Endothelial cell of umbilical vein (primary cell): Measurements from ENCODE around the gene ATG7. TPM values are rescaled to one million over a fixed set of nuclear protein-coding genes. Genes with fewer than 3 reads are reported as not detected.

Source experiments
- BruUV-seq: library from RNA; stranded (reverse); fragments of 400-500 nt; replicated peaks from 2 replicates; lab custom pipeline; 2021; lab: Mats Ljungman, UMichigan
- CTCF ChIA-PET: fragments of 300-600, 350-600 bp; sonication (Branson Sonifier 250); formaldehyde crosslinking; loops from one replicate; lab custom pipeline; 2021; ENCODE audit warnings: antibody characterized with exemption, inconsistent platforms; lab: Charles Lee
- POLR2A ChIA-PET: fragments of 300-600, 350-600 bp; sonication (Branson Sonifier 250); formaldehyde crosslinking; loops from one replicate; lab custom pipeline; 2021; ENCODE audit warnings: antibody characterized with exemption, inconsistent platforms; lab: Charles Lee
- DNase-seq: peaks from one replicate; pipeline ENCODE4 v3.0.0-alpha.2; 2011; ENCODE audit warnings: low read depth, low spot score
- FAIRE-seq: peaks from 2 replicates; lab custom pipeline; 2011; peaks lifted over from hg19 to GRCh38; lab: Jason Lieb, UNC
- H2AFZ ChIP-seq: 2 replicates; pipeline ENCODE4 v1.6.0; 2012; ENCODE audit warnings: low read depth, low read length, control low read depth, inconsistent platforms
- H3K27ac ChIP-seq: 2 replicates; pipeline ENCODE4 v1.5.1; 2011; ENCODE audit warnings: low read depth, mild to moderate bottlenecking, control low read depth, low read length, moderate library complexity; ENCODE audit not compliant: insufficient read depth
- H3K27me3 ChIP-seq, 2 experiments: 2 replicates each; pipeline versions ENCODE4 v1.6.0 to v1.6.1; 2011; ENCODE audit warnings: low read length in 2 of 2, mixed read lengths in 1 of 2; ENCODE audit not compliant: control insufficient read depth in 2 of 2, insufficient read depth in 2 of 2
- H3K36me3 ChIP-seq, 2 experiments: 2 replicates in 1 of 2; 3 replicates in 1 of 2; pipeline ENCODE4 v1.5.1; 2011; ENCODE audit warnings: low read length in 2 of 2, mild to moderate bottlenecking in 1 of 2, moderate library complexity in 1 of 2; ENCODE audit not compliant: control insufficient read depth in 2 of 2, insufficient read depth in 2 of 2; ENCODE audit errors: extremely low read depth in 1 of 2
- H3K4me1 ChIP-seq: 3 replicates; pipeline ENCODE4 v1.5.1; 2011; ENCODE audit warnings: mild to moderate bottlenecking, low read length; ENCODE audit not compliant: control insufficient read depth, insufficient read depth; ENCODE audit errors: extremely low read depth
- H3K4me2 ChIP-seq: 2 replicates; pipeline ENCODE4 v1.6.1; 2011; ENCODE audit warnings: low read length, control low read depth, mixed read lengths; ENCODE audit not compliant: insufficient read depth
- H3K4me3 ChIP-seq, 3 experiments: fragments of 200-600 bp in 1 of 3; sonication (generic), shearing (Covaris generic) in 1 of 3; replicated peaks in 1 of 3; 2 replicates each; pipeline ENCODE4 v1.5.1; 2011 to 2016; ENCODE audit warnings: control low read depth in 3 of 3, low read length in 3 of 3, mild to moderate bottlenecking in 2 of 3, inconsistent platforms in 1 of 3, low read depth in 1 of 3, moderate library complexity in 1 of 3; ENCODE audit not compliant: insufficient read depth in 1 of 3
- H3K79me2 ChIP-seq: 2 replicates; pipeline ENCODE4 v1.6.0; 2012; ENCODE audit warnings: low read length, inconsistent platforms; ENCODE audit not compliant: control insufficient read depth, insufficient read depth
- H3K9ac ChIP-seq: replicated peaks from 2 replicates; pipeline ENCODE3; 2011; ENCODE audit warnings: low read length, control low read depth; ENCODE audit not compliant: insufficient read depth; ENCODE audit errors: extremely low read depth
- H3K9me1 ChIP-seq: replicated peaks from 3 replicates; pipeline ENCODE4 v1.6.0; 2011; ENCODE audit warnings: mild to moderate bottlenecking, low read length; ENCODE audit not compliant: control insufficient read depth, insufficient read depth; ENCODE audit errors: extremely low read depth
- H3K9me3 ChIP-seq: replicated peaks from 2 replicates; pipeline ENCODE4 v1.5.1; 2012; ENCODE audit warnings: low read length, inconsistent platforms; ENCODE audit not compliant: control insufficient read depth, insufficient read depth
- H4K20me1 ChIP-seq: replicated peaks from 2 replicates; pipeline ENCODE3; 2011; ENCODE audit warnings: mild to moderate bottlenecking, low read length; ENCODE audit not compliant: control insufficient read depth, insufficient read depth; ENCODE audit errors: extremely low read depth
- EZH2 ChIP-seq: IDR thresholded peaks from 2 replicates; pipeline ENCODE4 v1.6.1; 2012; ENCODE audit warnings: borderline replicate concordance, low read depth, mild to moderate bottlenecking, moderate library complexity, low read length, inconsistent platforms; ENCODE audit not compliant: severe bottlenecking
- FOS ChIP-seq: IDR thresholded peaks from 2 replicates; pipeline ENCODE4 v1.6.1; 2011; ENCODE audit warnings: mild to moderate bottlenecking, low read length, moderate library complexity, borderline replicate concordance; ENCODE audit not compliant: insufficient read depth
- GATA2 ChIP-seq: IDR thresholded peaks from 2 replicates; pipeline ENCODE4 v1.7.0; 2011; ENCODE audit warnings: low read depth, mild to moderate bottlenecking, moderate library complexity, mixed read lengths, low read length; ENCODE audit not compliant: insufficient read length, insufficient read depth
- JUN ChIP-seq: IDR thresholded peaks from 2 replicates; pipeline ENCODE4 v1.6.1; 2011; ENCODE audit warnings: borderline replicate concordance, low read depth; ENCODE audit not compliant: insufficient read length, insufficient read depth
- MYC ChIP-seq: IDR thresholded peaks from one replicate; pipeline ENCODE4 v1.6.1; 2011; ENCODE audit warnings: mild to moderate bottlenecking, low read depth, low read length
- POLR2A ChIP-seq: IDR thresholded peaks from 2 replicates; pipeline ENCODE4 v1.6.1; 2012; ENCODE audit warnings: low read depth, mild to moderate bottlenecking, control low read depth, low read length
- POLR2AphosphoS5 ChIP-seq: IDR thresholded peaks from 2 replicates; pipeline ENCODE4 v1.6.1; 2012; ENCODE audit warnings: low read depth, mild to moderate bottlenecking, control low read depth, low read length, moderate library complexity; ENCODE audit not compliant: insufficient read depth
- dilution Hi-C: fragments of 300-500 bp; cut with MboI; formaldehyde crosslinking; loops from one replicate; pipeline ENCODE4 v1.15.0; 2019; ENCODE audit warnings: low sequenced_read_pairs; ENCODE audit not compliant: extremely low pct_ligation_motif_present
- intact Hi-C: fragments of 100-400 bp; cut with micrococcal nuclease; formaldehyde crosslinking; loops from one replicate; pipeline ENCODE4 v1.10.0; 2022
- polyA plus RNA-seq, 4 experiments: library from polyadenylated mRNA; depleted of rRNA in 3 of 4; stranded (reverse) in 3 of 4; unstranded in 1 of 4; fragments of >200 nt; gene quantifications; 2 replicates each; pipeline versions ENCODE4 v1.2.1 to v1.2.3, GENCODE V29; 2011 to 2012; ENCODE audit warnings: missing spikeins in 1 of 4
- total RNA-seq: library from RNA; stranded (reverse); gene quantifications from 2 replicates; pipeline ENCODE4 v1.2.3, GENCODE V29; 2021
- TF ChIP-seq, protein P1 (sequence below), 2 donors: IDR thresholded peaks; 1 replicate in 1 of 2; 2 replicates in 1 of 2; pipeline ENCODE4 v1.5.1; 2011; ENCODE audit warnings: low read length in 2 of 2, mild to moderate bottlenecking in 2 of 2, moderate library complexity in 2 of 2, control low read depth in 1 of 2, inconsistent platforms in 1 of 2, low read depth in 1 of 2; ENCODE audit not compliant: insufficient read depth in 1 of 2; ENCODE audit errors: extremely low read depth in 1 of 2
- TF ChIP-seq, protein P2 (sequence below): IDR thresholded peaks from 2 replicates; pipeline ENCODE4 v1.6.1; 2011; ENCODE audit not compliant: insufficient read depth, insufficient read length

ATG7 gene
- total and polyA plus RNA-seq, 2 donors (not counting 3 experiments of a cell fraction or from before 2014, with no cell fraction given) = 30.8 to 48.3 TPM

DNA sequence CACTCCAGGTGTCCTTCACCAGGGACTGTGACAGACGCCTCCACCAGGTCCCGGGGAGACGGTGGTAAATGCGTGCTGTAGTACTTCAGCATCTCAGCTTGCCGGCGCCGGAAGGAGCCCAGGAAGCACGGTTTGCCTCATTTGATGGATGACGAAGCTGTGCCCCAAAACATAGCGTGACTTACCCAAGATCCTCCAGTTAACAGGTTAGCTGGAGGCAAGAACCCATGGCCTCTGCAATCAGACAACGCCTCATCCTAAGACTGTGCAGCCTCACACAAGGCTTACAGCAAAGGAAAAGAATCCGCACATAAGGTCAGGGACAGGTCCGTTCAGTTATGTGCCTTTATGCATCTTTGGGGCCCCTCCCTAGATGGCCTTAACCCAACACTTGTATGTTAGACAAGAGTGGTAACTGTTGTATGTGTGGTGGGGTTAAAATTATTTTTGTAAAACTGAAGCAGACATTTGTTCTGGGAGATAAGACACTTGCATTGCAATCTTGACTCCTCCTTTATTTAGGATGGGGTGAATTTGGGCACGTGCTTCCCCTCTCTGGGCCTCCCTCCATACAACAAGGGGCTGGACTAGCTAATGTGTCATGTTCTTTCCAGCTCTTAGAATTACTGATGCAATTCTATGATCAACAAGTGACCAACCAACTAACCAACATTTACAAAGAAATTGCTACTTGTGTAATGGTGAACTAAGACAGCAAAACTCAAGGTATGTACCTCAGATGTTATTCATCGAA is 332.1 kb downstream of the ATG7 start:
- ChIA-PET CTCF (interaction anchor here (0.8 to 1.6 kb wide), 2 partner anchors 14 to 30 kb away, joined by 3 to 4 read pairs; no protein-coding TSS in a partner anchor), POLR2A (no interaction called here)
- H3K4me3 ChIP-seq = no peak overlapping the region
- H3K9ac ChIP-seq = no peak overlapping the region
- peak overlapping the region; percentile 41 for H3K27ac ChIP-seq
- peaks cover 23% of the 10 kb centered on the region for H3K4me1 ChIP-seq
- H4K20me1 ChIP-seq = peaks cover 12% of the 10 kb centered on the region
- H3K4me2 ChIP-seq = no peak overlapping the region
- H3K9me3 ChIP-seq = no peaks in the 10 kb centered on the region
- FAIRE-seq (no peak), DNase-seq (no peak)
- H3K9me1 ChIP-seq = peaks cover 4% of the 10 kb centered on the region
- intact Hi-C loops = no loop called here
- H3K79me2 ChIP-seq = peaks cover 81% of the 10 kb centered on the region
- no peaks in the 10 kb centered on the region for H3K27me3 ChIP-seq
- H3K36me3 ChIP-seq = peaks cover 2 to 8% of the 10 kb centered on the region in 2 experiments
- TF ChIP-seq MYC = no peak
- TF ChIP-seq, protein P1, sequence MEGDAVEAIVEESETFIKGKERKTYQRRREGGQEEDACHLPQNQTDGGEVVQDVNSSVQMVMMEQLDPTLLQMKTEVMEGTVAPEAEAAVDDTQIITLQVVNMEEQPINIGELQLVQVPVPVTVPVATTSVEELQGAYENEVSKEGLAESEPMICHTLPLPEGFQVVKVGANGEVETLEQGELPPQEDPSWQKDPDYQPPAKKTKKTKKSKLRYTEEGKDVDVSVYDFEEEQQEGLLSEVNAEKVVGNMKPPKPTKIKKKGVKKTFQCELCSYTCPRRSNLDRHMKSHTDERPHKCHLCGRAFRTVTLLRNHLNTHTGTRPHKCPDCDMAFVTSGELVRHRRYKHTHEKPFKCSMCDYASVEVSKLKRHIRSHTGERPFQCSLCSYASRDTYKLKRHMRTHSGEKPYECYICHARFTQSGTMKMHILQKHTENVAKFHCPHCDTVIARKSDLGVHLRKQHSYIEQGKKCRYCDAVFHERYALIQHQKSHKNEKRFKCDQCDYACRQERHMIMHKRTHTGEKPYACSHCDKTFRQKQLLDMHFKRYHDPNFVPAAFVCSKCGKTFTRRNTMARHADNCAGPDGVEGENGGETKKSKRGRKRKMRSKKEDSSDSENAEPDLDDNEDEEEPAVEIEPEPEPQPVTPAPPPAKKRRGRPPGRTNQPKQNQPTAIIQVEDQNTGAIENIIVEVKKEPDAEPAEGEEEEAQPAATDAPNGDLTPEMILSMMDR (IDR thresholded peaks at IDR 0.05; ENCODE audit: extremely low read depth in 1 of 2, insufficient read depth in 1 of 2, low read depth in 1 of 2, low read length in 2 of 2) = no peak
- TF ChIP-seq, protein P2, sequence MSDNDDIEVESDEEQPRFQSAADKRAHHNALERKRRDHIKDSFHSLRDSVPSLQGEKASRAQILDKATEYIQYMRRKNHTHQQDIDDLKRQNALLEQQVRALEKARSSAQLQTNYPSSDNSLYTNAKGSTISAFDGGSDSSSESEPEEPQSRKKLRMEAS = no peak
- TF ChIP-seq GATA2 = no peak
- no peak for TF ChIP-seq POLR2A
- TF ChIP-seq POLR2AphosphoS5 = no peak
- no peak for TF ChIP-seq EZH2
- no peak for TF ChIP-seq FOS
- no peak for TF ChIP-seq JUN
- BruUV-seq = no TSS peak
- H2AFZ ChIP-seq = no peak overlapping the region
- dilution Hi-C loops = no loop called here
